ENCODE results near the gene TUBG2. TPM values are rescaled to one million over a fixed set of nuclear protein-coding genes. Genes with fewer than 3 reads are reported as not detected.

Gene TUBG2
- total RNA-seq, 4 donors from 2014 or later, result 19.7 to 57.3 (median 33.7) TPM

DNA sequence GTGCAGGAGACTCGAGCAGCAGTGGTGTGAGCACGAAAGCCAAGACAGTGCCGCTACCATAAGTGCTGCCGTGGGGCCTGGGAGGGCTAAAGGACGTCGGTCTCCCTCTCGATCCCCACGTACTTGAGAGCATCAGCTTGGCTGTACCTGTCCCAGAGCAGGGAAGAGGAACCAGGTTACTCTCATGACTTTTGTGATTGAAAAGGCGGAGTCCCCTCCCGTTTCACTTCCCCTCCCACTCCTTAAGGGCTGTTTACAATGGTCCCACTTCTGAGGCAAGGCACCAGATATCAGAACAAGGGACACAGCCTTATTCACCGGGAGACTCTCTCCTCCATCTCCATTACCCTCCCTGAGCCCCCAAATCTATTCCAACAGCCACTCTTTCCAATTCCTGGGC lies 43.4 kb downstream of the TUBG2 start:
- no peak for ATAC-seq
- H3K4me3 ChIP-seq, result no peak overlapping the region
- WGBS, 2 donors (ENCODE audit: low coverage in 1 of 2), result 85 to 93% methylated on average over 5 to 11 of the region's 11 CpGs

DNA sequence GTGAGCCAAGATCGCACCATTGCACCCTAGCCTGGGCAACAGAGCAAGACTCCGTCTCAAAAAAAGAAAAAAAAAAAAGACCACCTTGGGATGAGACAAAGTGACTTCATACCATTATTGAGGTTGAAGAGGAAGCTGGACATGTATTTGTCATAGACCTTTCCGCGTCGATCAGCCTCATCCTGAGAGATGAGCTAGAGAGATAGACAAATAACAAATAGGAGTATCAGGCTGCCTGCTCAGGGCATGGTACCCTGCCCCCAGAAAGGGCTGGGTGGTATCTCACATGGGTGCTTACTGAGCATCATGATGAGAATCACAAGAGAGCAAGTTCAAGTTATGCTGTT lies 45.4 kb downstream of the TUBG2 start:
- WGBS, 2 donors (ENCODE audit: low coverage in 1 of 2), result 92 to 93% methylated on average over 2 to 4 of the region's 5 CpGs
- Histone ChIP-seq H3K4me1 (peaks cover 0 to 4% (median 0%) of the 10 kb centered on the region in 3 donors), H3K9me3 (no peaks in the 10 kb centered on the region), H3K36me3 (peaks cover 0 to 100% of the 10 kb centered on the region in 2 donors), H3K27me3 (no peaks in the 10 kb centered on the region), H3K4me3 (no peak overlapping the region), H3K27ac (no peak overlapping the region)
- TF ChIP-seq POLR2AphosphoS5 (IDR thresholded peaks at IDR 0.05) (no peak), POLR2A (IDR thresholded peaks at IDR 0.05) (no peak), EP300 (IDR thresholded peaks at IDR 0.05) (no peak)
- TF ChIP-seq, protein P1, sequence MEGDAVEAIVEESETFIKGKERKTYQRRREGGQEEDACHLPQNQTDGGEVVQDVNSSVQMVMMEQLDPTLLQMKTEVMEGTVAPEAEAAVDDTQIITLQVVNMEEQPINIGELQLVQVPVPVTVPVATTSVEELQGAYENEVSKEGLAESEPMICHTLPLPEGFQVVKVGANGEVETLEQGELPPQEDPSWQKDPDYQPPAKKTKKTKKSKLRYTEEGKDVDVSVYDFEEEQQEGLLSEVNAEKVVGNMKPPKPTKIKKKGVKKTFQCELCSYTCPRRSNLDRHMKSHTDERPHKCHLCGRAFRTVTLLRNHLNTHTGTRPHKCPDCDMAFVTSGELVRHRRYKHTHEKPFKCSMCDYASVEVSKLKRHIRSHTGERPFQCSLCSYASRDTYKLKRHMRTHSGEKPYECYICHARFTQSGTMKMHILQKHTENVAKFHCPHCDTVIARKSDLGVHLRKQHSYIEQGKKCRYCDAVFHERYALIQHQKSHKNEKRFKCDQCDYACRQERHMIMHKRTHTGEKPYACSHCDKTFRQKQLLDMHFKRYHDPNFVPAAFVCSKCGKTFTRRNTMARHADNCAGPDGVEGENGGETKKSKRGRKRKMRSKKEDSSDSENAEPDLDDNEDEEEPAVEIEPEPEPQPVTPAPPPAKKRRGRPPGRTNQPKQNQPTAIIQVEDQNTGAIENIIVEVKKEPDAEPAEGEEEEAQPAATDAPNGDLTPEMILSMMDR (IDR thresholded peaks at IDR 0.05), result no peak
- ATAC-seq, result no peak

More for the DNA sequence above, 43.4 kb downstream of the TUBG2 start:
- no peaks in the 10 kb centered on the region for H3K27me3 ChIP-seq
- no peak for TF ChIP-seq POLR2AphosphoS5 (IDR thresholded peaks at IDR 0.05)
- H3K27ac ChIP-seq, result no peak overlapping the region
- H3K36me3 ChIP-seq, result peaks cover 0 to 98% of the 10 kb centered on the region in 2 donors
- H3K9me3 ChIP-seq, result no peaks in the 10 kb centered on the region
- H3K4me1 ChIP-seq, result peaks cover 0 to 15% (median 3%) of the 10 kb centered on the region in 3 donors

DNA sequence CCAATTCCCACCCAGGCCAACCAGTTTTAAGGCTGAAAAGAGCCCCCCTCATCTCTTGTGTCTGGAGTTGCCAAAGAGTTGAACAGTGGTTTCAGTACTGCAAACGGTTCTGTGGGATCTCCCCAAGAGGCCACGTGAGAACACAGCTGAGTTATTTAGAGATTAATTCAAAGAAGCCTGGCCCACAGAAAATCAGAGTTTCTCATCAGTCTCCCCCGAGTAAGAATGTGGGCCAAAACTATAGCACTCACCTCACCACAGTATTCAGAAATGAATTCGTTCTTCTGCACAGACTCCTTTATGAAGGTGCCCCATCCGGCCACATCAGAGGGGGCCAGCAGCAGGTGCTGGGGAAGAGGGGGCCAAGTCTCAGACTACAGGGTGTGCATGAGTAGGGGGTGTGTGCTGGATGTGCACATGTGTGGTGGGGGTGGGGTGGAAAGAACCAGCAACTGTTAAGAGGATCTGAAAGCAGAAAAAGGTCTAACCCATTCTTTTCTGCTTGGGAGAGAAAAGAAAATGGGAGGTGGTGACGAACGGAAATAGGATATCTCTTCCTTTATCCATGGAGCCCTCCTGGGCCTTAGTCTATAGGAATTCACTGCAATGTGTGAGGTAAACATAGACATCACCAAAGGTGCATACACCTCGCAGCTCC lies 45.9 kb downstream of the TUBG2 start:
- Histone ChIP-seq H3K36me3 (peaks cover 0 to 100% of the 10 kb centered on the region in 2 donors), H3K4me1 (no peaks in the 10 kb centered on the region), H3K9me3 (no peaks in the 10 kb centered on the region), H3K27ac (no peak overlapping the region), H3K27me3 (no peaks in the 10 kb centered on the region), H3K4me3 (no peak overlapping the region)
- 70 to 80% methylated on average over 3 to 6 of the region's 8 CpGs for WGBS, 2 donors (ENCODE audit: low coverage in 1 of 2)
- no peak for TF ChIP-seq EP300 (IDR thresholded peaks at IDR 0.05)
- no peak for TF ChIP-seq POLR2AphosphoS5 (IDR thresholded peaks at IDR 0.05)
- TF ChIP-seq POLR2A (IDR thresholded peaks at IDR 0.05), result no peak
- no peak for ATAC-seq

DNA sequence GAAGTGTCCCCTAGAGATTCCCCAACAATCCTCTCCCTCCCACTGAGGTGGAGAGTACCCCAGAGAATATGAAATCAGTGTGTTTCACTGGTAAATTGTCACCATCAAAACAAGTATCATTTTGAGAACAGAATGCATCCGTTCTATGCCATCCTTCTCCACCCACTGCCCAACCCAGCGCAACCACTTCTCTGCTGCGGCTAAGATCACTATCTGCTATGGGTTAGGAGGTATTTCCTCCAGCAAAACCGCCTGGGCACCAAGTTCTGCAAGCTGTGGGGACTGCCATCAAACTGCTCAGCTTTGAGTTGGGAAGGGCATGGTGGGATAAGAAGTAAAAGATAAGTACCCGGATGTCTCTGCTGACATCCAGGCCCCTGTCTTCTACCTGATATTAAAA lies 47.6 kb downstream of the TUBG2 start:
- no peak for ATAC-seq
- no peaks in the 10 kb centered on the region for H3K27me3 ChIP-seq
- TF ChIP-seq, protein P1 (IDR thresholded peaks at IDR 0.05), result no peak
- TF ChIP-seq POLR2A (IDR thresholded peaks at IDR 0.05) (no peak), POLR2AphosphoS5 (IDR thresholded peaks at IDR 0.05) (no peak), EP300 (IDR thresholded peaks at IDR 0.05) (no peak)
- H3K4me1 ChIP-seq, result no peaks in the 10 kb centered on the region
- WGBS, 2 donors (ENCODE audit: low coverage in 1 of 2), result 78 to 88% methylated on average over 3 to 5 of the region's 5 CpGs
- no peak overlapping the region for H3K27ac ChIP-seq
- no peak overlapping the region for H3K4me3 ChIP-seq
- H3K36me3 ChIP-seq, result peaks cover 0 to 100% of the 10 kb centered on the region in 2 donors
- H3K9me3 ChIP-seq, result no peaks in the 10 kb centered on the region

DNA sequence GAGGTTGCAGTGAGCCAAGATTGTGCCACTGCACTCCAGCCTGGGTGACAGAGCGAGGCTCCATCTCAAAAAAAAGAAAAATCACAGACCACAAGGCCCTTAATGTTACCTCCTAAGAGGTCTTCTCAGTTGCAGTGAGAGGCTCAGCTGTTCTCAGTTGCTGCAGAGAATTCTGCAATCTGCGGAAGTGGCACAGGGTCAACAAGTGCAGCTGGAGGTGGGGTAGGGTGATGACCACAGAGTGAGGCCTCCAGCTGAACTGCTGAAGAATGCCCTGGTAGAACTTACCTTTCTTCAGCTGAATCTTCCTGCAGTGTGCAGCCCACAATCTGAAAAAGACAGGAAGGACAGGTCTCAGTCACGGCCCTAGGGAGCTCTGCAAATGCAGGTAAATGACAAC lies 49.5 kb downstream of the TUBG2 start:
- TF ChIP-seq POLR2A (IDR thresholded peaks at IDR 0.05) (no peak), EP300 (IDR thresholded peaks at IDR 0.05) (no peak), POLR2AphosphoS5 (IDR thresholded peaks at IDR 0.05) (no peak)
- TF ChIP-seq, protein P1 (IDR thresholded peaks at IDR 0.05), result no peak
- Histone ChIP-seq H3K4me1 (no peaks in the 10 kb centered on the region), H3K36me3 (peaks cover 0 to 100% of the 10 kb centered on the region in 2 donors), H3K27ac (no peak overlapping the region), H3K9me3 (no peaks in the 10 kb centered on the region), H3K4me3 (no peak overlapping the region), H3K27me3 (no peaks in the 10 kb centered on the region)
- 84 to 100% methylated on average over 1 to 2 of the region's 3 CpGs for WGBS, 2 donors (ENCODE audit: low coverage in 1 of 2)
- no peak for ATAC-seq

DNA sequence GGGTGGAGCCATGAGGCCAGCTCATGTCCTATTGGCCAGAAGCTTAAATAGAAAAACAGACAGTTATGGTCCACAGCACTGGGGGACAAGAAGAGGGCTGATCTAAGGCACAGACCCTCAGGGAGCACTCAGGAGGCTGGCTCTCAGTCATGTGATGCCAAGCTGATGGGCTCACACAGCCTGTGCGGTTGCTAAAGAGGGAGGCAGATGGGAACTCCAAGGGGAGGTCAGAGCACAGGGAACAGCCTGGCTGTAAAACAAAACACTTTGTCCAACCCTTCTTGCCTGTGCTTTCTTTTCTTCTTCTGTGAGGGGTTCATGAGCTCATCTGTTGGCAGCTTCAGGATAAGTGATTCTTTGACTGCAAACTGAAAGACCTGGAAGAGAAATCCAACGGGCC lies 50.5 kb downstream of the TUBG2 start:
- TF ChIP-seq POLR2AphosphoS5 (IDR thresholded peaks at IDR 0.05) (no peak), POLR2A (IDR thresholded peaks at IDR 0.05) (no peak), EP300 (IDR thresholded peaks at IDR 0.05) (no peak)
- TF ChIP-seq, protein P1 (IDR thresholded peaks at IDR 0.05), result no peak
- peaks cover 0 to 100% of the 10 kb centered on the region in 2 donors for H3K36me3 ChIP-seq
- H3K27me3 ChIP-seq, result no peaks in the 10 kb centered on the region
- H3K4me3 ChIP-seq, result no peak overlapping the region
- 64 to 83% methylated on average over 1 to 2 of the region's 2 CpGs for WGBS, 2 donors (ENCODE audit: low coverage in 1 of 2)
- no peaks in the 10 kb centered on the region for H3K4me1 ChIP-seq
- H3K9me3 ChIP-seq, result no peaks in the 10 kb centered on the region
- H3K27ac ChIP-seq, result no peak overlapping the region
- ATAC-seq, result no peak

Measured in gastroesophageal sphincter (tissue), 4 donors.